ENCODE data around the gene SLC4A8. TPM values are rescaled to one million over a fixed set of nuclear protein-coding genes. Genes with fewer than 3 reads are reported as not detected.
A peak's percentile ranks its signal among the peaks of the same experiment; 100 is the strongest.

The SLC4A8 gene
- total and polyA plus RNA-seq, 9 of the 15 experiments (the other 6 are each of a cell fraction or from before 2014, with no cell fraction given): 0.04 to 1.5 (median 0.12) TPM; not detected in 2

DNA sequence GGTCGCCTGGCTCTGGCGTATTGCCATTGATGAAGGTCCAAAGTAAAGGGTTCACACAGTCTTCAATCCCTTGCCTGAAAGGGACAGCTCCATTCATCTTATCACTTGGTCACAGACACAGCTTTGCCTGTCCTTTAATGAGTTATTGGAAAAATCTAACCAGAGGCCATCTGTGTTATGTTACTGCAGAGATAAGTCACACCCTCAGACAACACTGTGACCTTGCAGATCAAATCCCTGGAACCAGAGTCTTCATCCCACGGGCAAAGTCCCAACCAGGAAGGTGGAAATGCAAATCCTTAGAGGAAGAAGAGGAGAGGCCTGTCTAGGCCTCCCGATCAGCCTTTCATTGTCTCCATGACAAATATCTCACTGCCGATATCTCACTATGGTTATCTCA lies 98.1 kb downstream of the SLC4A8 start:
- intact Hi-C loops (cut with micrococcal nuclease): no loop called here
- in situ Hi-C loops (cut with MboI): no loop called here
- FAIRE-seq: peak; percentile 49
- TF ChIP-seq ZNF263 (CRISPR knock-in tag; IDR thresholded peaks at IDR 0.05; ENCODE audit: borderline replicate concordance) (no peak), ZBTB9 (CRISPR knock-in tag; IDR thresholded peaks at IDR 0.05) (peak; percentile 62; the same call in 1 of the 2 replicates), ESRRA (IDR thresholded peaks at IDR 0.05; ENCODE audit: borderline replicate concordance, low read depth) (peak; percentile 87), NFIC (IDR thresholded peaks at IDR 0.05) (peak; percentile 49), MCM3 (IDR thresholded peaks at IDR 0.05) (no peak), NR4A1 (CRISPR knock-in tag; IDR thresholded peaks at IDR 0.05) (no peak), NR4A1 (tag; IDR thresholded peaks at IDR 0.05) (peak; percentile 59; the same call in 1 of the 2 replicates), TCF3 (CRISPR knock-in tag; IDR thresholded peaks at IDR 0.05) (peak; percentile 83), ZNF561 (CRISPR knock-in tag; conservative IDR thresholded peaks at IDR 0.05) (no peak), STAT5A (IDR thresholded peaks at IDR 0.05; ENCODE audit: borderline replicate concordance, low read length) (peak; percentile 75), MBD2 (IDR thresholded peaks at IDR 0.05; ENCODE audit: borderline replicate concordance, low read depth) (no peak), PTRF (tag; IDR thresholded peaks at IDR 0.05) (no peak), CHD4 (IDR thresholded peaks at IDR 0.05; ENCODE audit: insufficient read depth, insufficient replicate concordance, low read depth, low read length, poor library complexity, severe bottlenecking) (no peak), MEIS2 (IDR thresholded peaks at IDR 0.05; ENCODE audit: partially characterized antibody) (peak; percentile 95), CTBP1 (IDR thresholded peaks at IDR 0.05; ENCODE audit: borderline replicate concordance) (peak; percentile 20; the same call in 1 of the 2 replicates), NR2C2 (CRISPR knock-in tag; IDR thresholded peaks at IDR 0.05) (no peak), NR2C2 (tag; IDR thresholded peaks at IDR 0.05) (no peak), ZNF143 (CRISPR knock-in tag; IDR thresholded peaks at IDR 0.05) (no peak), SOX6 (IDR thresholded peaks at IDR 0.05) (peak; percentile 74), FOXM1 (IDR thresholded peaks at IDR 0.05; ENCODE audit: low read depth) (peak; percentile 56; the same call in 1 of the 2 replicates), FOXM1 (CRISPR knock-in tag; IDR thresholded peaks at IDR 0.05; ENCODE audit: low read depth) (no peak), DPF2 (IDR thresholded peaks at IDR 0.05) (peak; percentile 49; the same call in 1 of the 2 replicates), SMAD2 (IDR thresholded peaks at IDR 0.05; ENCODE audit: low read depth, low read length) (no peak), KLF16 (IDR thresholded peaks at IDR 0.05) (peak; percentile 80), PML (IDR thresholded peaks at IDR 0.05; ENCODE audit: low read length) (peak; percentile 76; the same call in 1 of the 2 replicates), MAFG (tag; conservative IDR thresholded peaks at IDR 0.05) (peak; percentile 28; the same call in 1 of the 2 replicates), TEAD4 (IDR thresholded peaks at IDR 0.05; ENCODE audit: low read length) (peak; percentile 94), TEAD4 (CRISPR knock-in tag; IDR thresholded peaks at IDR 0.05; ENCODE audit: borderline replicate concordance) (no peak)

More for the DNA sequence above, 98.1 kb downstream of the SLC4A8 start:
- 2% methylated on average over 5 of the region's 5 CpGs for WGBS (ENCODE audit: insufficient coverage, low coverage, missing lambda C conversion rate)
- no peaks in the 10 kb centered on the region for H3K9me1 ChIP-seq (ENCODE audit: control insufficient read depth, insufficient read depth, low read length)
- H3K4me2 ChIP-seq (ENCODE audit: insufficient read depth, low read length): no peak overlapping the region
- no peak overlapping the region for H3K9ac ChIP-seq (ENCODE audit: insufficient read depth in 1 of 2, low read depth in 2 of 2, low read length in 2 of 2)
- H3K9me3 ChIP-seq (replicated peaks; ENCODE audit: control insufficient read depth, insufficient read depth, low read depth, low read length): no peaks in the 10 kb centered on the region
- ChIA-PET CTCF (ENCODE audit: low intra/inter-chr PET ratio) (no interaction called here), POLR2A (interaction anchor here (0.7 to 1.2 kb wide), 3 partner anchors 9 to 351 kb away, joined by 3 to 4 read pairs (median 3); no protein-coding TSS in a partner anchor)
- H3K27me3 ChIP-seq (ENCODE audit: control insufficient read depth in 2 of 2, insufficient read depth in 2 of 2, low read length in 2 of 2): peaks cover 0 to 23% of the 10 kb centered on the region in 2 experiments; a peak in 3 of 5 replicates
- H3K4me1 ChIP-seq (replicated peaks in 1 of 2; ENCODE audit: control insufficient read depth in 2 of 2, insufficient read depth in 2 of 2, low read length in 2 of 2): peaks cover 0 to 5% of the 10 kb centered on the region in 2 experiments; a peak in 3 of 5 replicates
- DNase-seq (ENCODE audit: extremely low read depth in 1 of 4, low spot score in 3 of 4) (peak; percentile 28 to 42 (median 36)), ATAC-seq (peak; percentile 54)
- no peaks in the 10 kb centered on the region for H3K36me3 ChIP-seq (ENCODE audit: control insufficient read depth, insufficient read depth, low read length)
- H2AFZ ChIP-seq (ENCODE audit: low read depth, low read length): no peak overlapping the region
- no peaks in the 10 kb centered on the region for H3K79me2 ChIP-seq (ENCODE audit: control insufficient read depth, insufficient read depth, low read length)
- H4K20me1 ChIP-seq (replicated peaks; ENCODE audit: control insufficient read depth, insufficient read depth, low read length): peaks cover 9% of the 10 kb centered on the region
- no TSS peak for BruUV-seq (replicated peaks)
- no peak overlapping the region for H3K4me3 ChIP-seq
- H3K27ac ChIP-seq (ENCODE audit: extremely low read depth, low read depth, low read length): no peak overlapping the region

All from K562 (cell line).